MCF 10A (cell line): ENCODE results near the gene BPIFA3. TPM values are rescaled to one million over a fixed set of nuclear protein-coding genes. Genes with fewer than 3 reads are reported as not detected.

Experiments used
- BruUV-seq: library from RNA; stranded (reverse); fragments of 400-500 nt; replicated peaks from 2 replicates; lab custom pipeline; 2021; lab: Mats Ljungman, UMichigan
- CTCF ChIA-PET: fragments of 300-600 bp; sonication (Branson Sonifier 250); formaldehyde crosslinking; extraction: SDS; loops from one replicate; lab custom pipeline; 2021; ENCODE audit warnings: antibody characterized with exemption, inconsistent platforms; lab: Yijun Ruan, JAX
- POLR2A ChIA-PET: fragments of 300-600, 350-650 bp; sonication (Branson Sonifier 250); formaldehyde crosslinking; extraction: SDS; loops from one replicate; lab custom pipeline; 2020; ENCODE audit warnings: antibody characterized with exemption, inconsistent platforms; lab: Yijun Ruan, JAX
- DNase-seq: peaks from one replicate; pipeline ENCODE4 v3.0.0-alpha.2; 2018; ENCODE audit not compliant: unreplicated experiment
- H3K27ac Mint-ChIP-seq: one replicate; pipeline ENCODE4 v1.8.0; 2022; ENCODE audit warnings: mild to moderate bottlenecking, low read depth, mixed read lengths; ENCODE audit not compliant: unreplicated experiment
- H3K27me3 Mint-ChIP-seq: one replicate; pipeline ENCODE4 v1.8.0; 2022; ENCODE audit warnings: mixed read lengths; ENCODE audit not compliant: insufficient read depth, unreplicated experiment
- H3K36me3 Mint-ChIP-seq: one replicate; pipeline ENCODE4 v1.8.0; 2022; ENCODE audit warnings: mild to moderate bottlenecking, moderate library complexity, mixed read lengths; ENCODE audit not compliant: insufficient read depth, unreplicated experiment
- H3K4me1 Mint-ChIP-seq: one replicate; pipeline ENCODE4 v1.8.0; 2022; ENCODE audit warnings: mixed read lengths; ENCODE audit not compliant: insufficient read depth, unreplicated experiment
- H3K4me3 Mint-ChIP-seq: one replicate; pipeline ENCODE4 v1.8.0; 2022; ENCODE audit warnings: mild to moderate bottlenecking, moderate library complexity, mixed read lengths; ENCODE audit not compliant: unreplicated experiment
- H3K9me3 Mint-ChIP-seq: one replicate; pipeline ENCODE4 v1.8.0; 2022; ENCODE audit warnings: mixed read lengths; ENCODE audit not compliant: unreplicated experiment
- CTCF ChIP-seq: fragments of 200-600 bp; IDR thresholded peaks from one replicate; pipeline ENCODE4 v1.8.0; 2022; ENCODE audit warnings: antibody characterized with exemption, mild to moderate bottlenecking; ENCODE audit not compliant: unreplicated experiment
- intact Hi-C: fragments of 100-400 bp; cut with micrococcal nuclease; formaldehyde crosslinking; loops from 2 replicates; pipeline ENCODE4 v1.14.1; 2022
- total RNA-seq: library from RNA; stranded (reverse); gene quantifications from 2 replicates; pipeline ENCODE4 v1.2.3, GENCODE V29; 2022

The BPIFA3 gene
- total RNA-seq, 1 experiment from 2014 or later, result not detected

GRCh38 chr20:33192912-33193501, 24.1 kb upstream of the BPIFA3 start:
- H3K27me3 Mint-ChIP-seq, result peaks cover 45% of the 10 kb centered on the region
- no peak for TF ChIP-seq CTCF
- intact Hi-C loops, result no loop called here
- CTCF ChIA-PET, result no interaction called here
- H3K36me3 Mint-ChIP-seq, result no peaks in the 10 kb centered on the region
- BruUV-seq, result no TSS peak
- H3K4me3 Mint-ChIP-seq, result no peak overlapping the region
- H3K27ac Mint-ChIP-seq, result no peak overlapping the region
- DNase-seq, result no peak
- no peaks in the 10 kb centered on the region for H3K4me1 Mint-ChIP-seq
- no peaks in the 10 kb centered on the region for H3K9me3 Mint-ChIP-seq
- POLR2A ChIA-PET, result no interaction called here

- Mint-ChIP-seq H3K9me3 (no peaks in the 10 kb centered on the region), H3K27me3 (peaks cover 57% of the 10 kb centered on the region), H3K36me3 (no peaks in the 10 kb centered on the region), H3K4me3 (no peak overlapping the region), H3K4me1 (no peaks in the 10 kb centered on the region), H3K27ac (no peak overlapping the region)
- ChIA-PET CTCF (interaction anchor here (0.8 to 1.2 kb wide), 2 partner anchors 8 to 22 kb away, joined by 3 to 4 read pairs; no protein-coding TSS in a partner anchor), POLR2A (interaction anchor here (0.9 kb wide), 1 partner anchor 11 kb away, joined by 3 read pairs; no protein-coding TSS in a partner anchor)
- no peak for DNase-seq
- no peak for TF ChIP-seq CTCF
- BruUV-seq, result no TSS peak
- intact Hi-C loops, result no loop called here
Measured at GRCh38 chr20:33199026-33199425, 18.1 kb upstream of the BPIFA3 start.

GRCh38 chr20:33202451-33202850, 14.7 kb upstream of the BPIFA3 start:
- no peak for DNase-seq
- TF ChIP-seq CTCF, result no peak
- peaks cover 87% of the 10 kb centered on the region for H3K27me3 Mint-ChIP-seq
- no peaks in the 10 kb centered on the region for H3K36me3 Mint-ChIP-seq
- ChIA-PET CTCF (no interaction called here), POLR2A (no interaction called here)
- H3K4me3 Mint-ChIP-seq, result no peak overlapping the region
- no peaks in the 10 kb centered on the region for H3K4me1 Mint-ChIP-seq
- H3K27ac Mint-ChIP-seq, result no peak overlapping the region
- no TSS peak for BruUV-seq
- H3K9me3 Mint-ChIP-seq, result no peaks in the 10 kb centered on the region
- intact Hi-C loops, result no loop called here

- POLR2A ChIA-PET, result interaction anchor here (0.7 kb wide), 1 partner anchor 203 kb away, joined by 4 read pairs; no protein-coding TSS in a partner anchor
- Mint-ChIP-seq H3K36me3 (no peaks in the 10 kb centered on the region), H3K27me3 (peaks cover 89% of the 10 kb centered on the region), H3K9me3 (no peaks in the 10 kb centered on the region), H3K4me3 (no peak overlapping the region), H3K4me1 (no peaks in the 10 kb centered on the region), H3K27ac (no peak overlapping the region)
- DNase-seq, result no peak
- BruUV-seq, result no TSS peak
- CTCF ChIA-PET, result interaction anchor here (0.6 to 1.2 kb wide), 3 partner anchors 96 to 1259 kb away, joined by 3 read pairs; no protein-coding TSS in a partner anchor
- intact Hi-C loops, result no loop called here
- no peak for TF ChIP-seq CTCF
Measured at GRCh38 chr20:33203444-33203843, 13.7 kb upstream of the BPIFA3 start.
